Stimulated activated CD8-positive, alpha-beta memory T cell treated with anti-CD3 and anti-CD28 coated beads, Interleukin-2, amount 100 ng/mL, for 48 hours (primary cell): ENCODE data around the gene OR56B4.

ENCODE experiments used
- DNase-seq, 2 donors: peaks; one replicate each; pipeline ENCODE4 v3.0.0-alpha.2; 2020; ENCODE audit warnings: low read depth in 2 of 2

The OR56B4 gene

DNA sequence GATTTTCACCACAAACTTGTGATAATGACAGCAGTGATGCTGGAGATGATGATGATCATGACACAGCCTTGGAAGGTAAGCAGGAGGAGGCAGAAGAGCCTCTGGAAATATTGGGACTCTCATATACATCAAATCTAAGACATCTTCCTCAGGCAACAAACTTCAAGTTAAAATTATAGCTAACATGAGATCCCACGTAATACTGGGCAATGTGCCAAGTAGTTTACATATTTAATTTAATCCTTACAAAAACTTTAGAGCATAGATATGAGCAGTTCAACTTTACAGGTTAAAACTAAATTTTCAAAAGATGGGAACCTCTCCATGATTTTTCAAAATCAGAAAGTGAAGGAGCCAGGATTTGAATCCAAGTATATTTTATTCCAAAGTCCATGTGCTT, 43.6 kb downstream of the OR56B4 start:
- no peak for DNase-seq

DNA sequence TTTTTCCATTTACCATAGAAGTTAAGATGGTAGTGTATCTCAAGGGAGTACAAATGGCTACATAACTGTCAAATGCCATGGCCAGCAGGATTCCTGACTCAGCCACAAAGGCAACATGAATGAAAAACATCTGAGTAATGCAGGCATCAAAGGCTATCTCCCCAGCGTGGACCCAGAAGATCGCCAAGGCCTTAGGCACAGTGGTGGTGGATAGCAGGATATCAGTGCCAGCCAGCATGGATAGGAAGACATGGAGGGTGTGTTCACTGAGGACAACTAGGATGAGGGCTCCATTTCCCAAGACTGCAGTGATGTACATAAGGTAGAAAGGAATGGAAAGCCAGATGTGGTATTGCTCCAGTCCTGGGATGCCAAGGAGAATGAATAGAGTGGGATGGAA, 44.6 kb downstream of the OR56B4 start:
- DNase-seq: no peak

DNA sequence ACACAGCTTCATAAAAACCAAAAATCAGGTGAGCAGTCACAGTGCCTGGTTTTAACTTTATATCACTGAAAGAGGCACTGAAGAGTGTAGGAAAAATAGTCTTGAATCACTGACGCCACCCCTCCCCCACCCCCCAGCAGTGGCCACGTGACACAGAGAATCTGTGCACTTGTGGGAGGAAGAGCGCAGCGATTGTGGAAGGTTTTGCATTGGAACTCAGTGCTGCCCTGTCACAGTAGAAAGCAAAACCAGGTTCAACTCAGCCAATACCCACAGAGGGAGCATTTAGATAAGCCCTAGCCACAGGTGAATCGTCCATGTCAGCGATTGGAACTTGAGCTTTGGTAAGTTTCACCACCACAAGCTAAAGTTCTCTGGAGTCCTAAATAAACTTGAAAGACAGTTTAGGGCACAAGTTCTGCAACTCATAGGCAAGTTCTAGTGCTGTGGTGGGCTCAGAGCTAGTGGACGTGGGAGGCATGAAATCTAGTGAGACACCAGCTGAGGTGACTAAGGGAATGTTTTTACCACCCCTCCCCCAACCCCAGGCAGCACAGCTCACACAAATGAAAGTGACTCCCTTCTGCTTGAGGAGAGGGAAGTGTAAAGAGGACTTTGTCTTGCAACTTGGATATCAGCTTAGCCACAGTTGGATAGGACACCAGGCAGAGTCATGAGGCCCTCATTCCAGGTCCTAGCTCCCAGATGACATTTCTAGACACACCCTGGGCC, 49.3 kb downstream of the OR56B4 start:
- no peak for DNase-seq
